Rectal smooth muscle tissue (tissue), 1 donor: ENCODE measurements around the gene UBTD2.
"Not testable (repeated sequence)": the region's sequence is repeated elsewhere in the genome, so short reads cannot be mapped to it uniquely, and the experiment has no call there.

Experiments used
- H3K27ac ChIP-seq: one replicate; pipeline ENCODE4 v1.7.0; 2013; ENCODE audit warnings: low read depth, low read length, inconsistent platforms
- H3K27me3 ChIP-seq: one replicate; pipeline ENCODE4 v1.7.0; 2013; ENCODE audit warnings: low read length; ENCODE audit not compliant: control insufficient read depth, insufficient read depth
- H3K36me3 ChIP-seq: one replicate; pipeline ENCODE4 v1.7.0; 2013; ENCODE audit warnings: low read length; ENCODE audit not compliant: control insufficient read depth, insufficient read depth
- H3K4me1 ChIP-seq: one replicate; pipeline ENCODE4 v1.7.0; 2013; ENCODE audit warnings: low read length; ENCODE audit not compliant: control insufficient read depth, insufficient read depth
- H3K4me3 ChIP-seq: one replicate; pipeline ENCODE4 v1.7.0; 2013; ENCODE audit warnings: low read length
- H3K9ac ChIP-seq: one replicate; pipeline ENCODE4 v1.7.0; 2013; ENCODE audit warnings: low read length

The UBTD2 gene

GRCh38 chr5:172197775-172198174 lies 85.8 kb downstream of the UBTD2 start:
- H3K9ac ChIP-seq, H3K27ac ChIP-seq, H3K36me3 ChIP-seq, H3K27me3 ChIP-seq, H3K4me1 ChIP-seq, H3K4me3 ChIP-seq: not testable (repeated sequence)

GRCh38 chr5:172194985-172195774 lies 88.4 kb downstream of the UBTD2 start:
- Histone ChIP-seq H3K27me3 (no peaks in the 10 kb centered on the region), H3K36me3 (no peaks in the 10 kb centered on the region), H3K4me3 (no peak overlapping the region), H3K27ac (no peak overlapping the region), H3K9ac (no peak overlapping the region), H3K4me1 (no peaks in the 10 kb centered on the region)

- Histone ChIP-seq H3K27ac (no peak within 1 kb of the TSS), H3K4me3 (no peak within 1 kb of the TSS), H3K4me1 (no peaks in the 10 kb centered on the region), H3K9ac (no peak within 1 kb of the TSS), H3K27me3 (no peaks in the 10 kb centered on the region), H3K36me3 (no peaks in the 10 kb centered on the region)
Observed at GRCh38 chr5:172193872-172194271, 89.7 kb downstream of the UBTD2 start, which contains the start of gene EFCAB9. Gene EFCAB9 (plus strand): TSS chr5:172194172. CDS start chr5:172194173, 1 bp downstream.

GRCh38 chr5:172189693-172190296 lies 93.8 kb downstream of the UBTD2 start:
- Histone ChIP-seq H3K27me3 (no peaks in the 10 kb centered on the region), H3K36me3 (no peaks in the 10 kb centered on the region), H3K9ac (no peak overlapping the region), H3K27ac (no peak overlapping the region), H3K4me1 (peaks cover 3% of the 10 kb centered on the region), H3K4me3 (no peak overlapping the region)

GRCh38 chr5:172188893-172189692 lies 94.5 kb downstream of the UBTD2 start:
- Histone ChIP-seq H3K4me3 (peak overlapping the region; percentile 81), H3K27me3 (no peaks in the 10 kb centered on the region), H3K9ac (no peak overlapping the region), H3K36me3 (no peaks in the 10 kb centered on the region), H3K4me1 (peaks cover 3% of the 10 kb centered on the region), H3K27ac (no peak overlapping the region)

- peak within 1 kb of the TSS; percentile 81 for H3K4me3 ChIP-seq
- H3K36me3 ChIP-seq: no peaks in the 10 kb centered on the region
- peaks cover 3% of the 10 kb centered on the region for H3K4me1 ChIP-seq
- H3K27ac ChIP-seq: peak within 1 kb of the TSS; percentile 83
- no peaks in the 10 kb centered on the region for H3K27me3 ChIP-seq
- H3K9ac ChIP-seq: peak within 1 kb of the TSS; percentile 69
Observed at GRCh38 chr5:172188033-172188892, 95.3 kb downstream of the UBTD2 start, which contains the start of gene STK10. Gene STK10 (minus strand): TSS chr5:172188224. CDS start chr5:172188042, 182 bp downstream.

- Histone ChIP-seq H3K4me1 (peaks cover 3% of the 10 kb centered on the region), H3K9ac (peak overlapping the region; percentile 69), H3K36me3 (no peaks in the 10 kb centered on the region), H3K27me3 (no peaks in the 10 kb centered on the region), H3K4me3 (peak overlapping the region; percentile 81), H3K27ac (peak overlapping the region; percentile 83)
Observed at GRCh38 chr5:172187118-172188032, 96.2 kb downstream of the UBTD2 start.

- Histone ChIP-seq H3K27ac (no peak overlapping the region), H3K36me3 (no peaks in the 10 kb centered on the region), H3K27me3 (no peaks in the 10 kb centered on the region), H3K4me1 (peaks cover 3% of the 10 kb centered on the region), H3K4me3 (peak overlapping the region; percentile 81), H3K9ac (no peak overlapping the region)
Observed at GRCh38 chr5:172186114-172186695, 97.4 kb downstream of the UBTD2 start.

GRCh38 chr5:172185096-172185461 lies 98.5 kb downstream of the UBTD2 start:
- H3K4me1 ChIP-seq: peaks cover 3% of the 10 kb centered on the region
- no peaks in the 10 kb centered on the region for H3K36me3 ChIP-seq
- H3K4me3 ChIP-seq: peak overlapping the region; percentile 7
- no peak overlapping the region for H3K9ac ChIP-seq
- no peak overlapping the region for H3K27ac ChIP-seq
- H3K27me3 ChIP-seq: no peaks in the 10 kb centered on the region

GRCh38 chr5:172183881-172184280 lies 99.7 kb downstream of the UBTD2 start:
- H3K4me1 ChIP-seq: peaks cover 3% of the 10 kb centered on the region
- no peak overlapping the region for H3K4me3 ChIP-seq
- no peaks in the 10 kb centered on the region for H3K27me3 ChIP-seq
- H3K36me3 ChIP-seq: no peaks in the 10 kb centered on the region
- H3K27ac ChIP-seq: no peak overlapping the region
- no peak overlapping the region for H3K9ac ChIP-seq

- Histone ChIP-seq H3K27me3 (no peaks in the 10 kb centered on the region), H3K4me3 (no peak overlapping the region), H3K27ac (no peak overlapping the region), H3K36me3 (no peaks in the 10 kb centered on the region), H3K9ac (no peak overlapping the region), H3K4me1 (peaks cover 2% of the 10 kb centered on the region)
Observed at GRCh38 chr5:172182291-172182690, 101.3 kb downstream of the UBTD2 start.
